GM18909 (cell line): ENCODE results near the gene CCDC85C.

Source experiments
- ATAC-seq: cut with Tn5 transposase; IDR thresholded peaks from one replicate; pipeline ENCODE4 v1.9.1; 2021; ENCODE audit warnings: mild to moderate bottlenecking; ENCODE audit not compliant: unreplicated experiment, poor library complexity

Gene CCDC85C

GRCh38 chr14:99632410-99633035 lies 28.5 kb upstream of the CCDC85C start:
- no peak for ATAC-seq

- no peak for ATAC-seq
These were observed 26.2 kb upstream of the CCDC85C start for GRCh38 chr14:99630202-99630601.

- peak; percentile 79 for ATAC-seq
These were observed 25.0 kb upstream of the CCDC85C start for GRCh38 chr14:99628887-99629618.

- ATAC-seq, result no peak
These were observed 23.7 kb upstream of the CCDC85C start for GRCh38 chr14:99627510-99628381.

GRCh38 chr14:99627100-99627499 lies 23.1 kb upstream of the CCDC85C start:
- ATAC-seq, result no peak

- ATAC-seq, result no peak
These were observed 22.1 kb upstream of the CCDC85C start for GRCh38 chr14:99626041-99626648.

GRCh38 chr14:99625476-99625875 lies 21.5 kb upstream of the CCDC85C start:
- ATAC-seq, result no peak

GRCh38 chr14:99624971-99625370 lies 21.0 kb upstream of the CCDC85C start:
- ATAC-seq, result no peak

GRCh38 chr14:99624024-99624423 lies 20.0 kb upstream of the CCDC85C start:
- ATAC-seq, result no peak

GRCh38 chr14:99621948-99622347 lies 17.9 kb upstream of the CCDC85C start:
- no peak for ATAC-seq

GRCh38 chr14:99619835-99620834 lies 16.1 kb upstream of the CCDC85C start:
- no peak for ATAC-seq

GRCh38 chr14:99616832-99617800 lies 13.1 kb upstream of the CCDC85C start:
- ATAC-seq, result no peak

- no peak for ATAC-seq
These were observed 11.6 kb upstream of the CCDC85C start for GRCh38 chr14:99615497-99616157.

GRCh38 chr14:99612738-99613330 lies 8.8 kb upstream of the CCDC85C start:
- ATAC-seq, result no peak

GRCh38 chr14:99612071-99612737 lies 8.2 kb upstream of the CCDC85C start:
- ATAC-seq, result no peak

GRCh38 chr14:99611646-99612045 lies 7.6 kb upstream of the CCDC85C start:
- no peak for ATAC-seq
